Measurements from ENCODE around the gene MED13L.

Gene MED13L

DNA sequence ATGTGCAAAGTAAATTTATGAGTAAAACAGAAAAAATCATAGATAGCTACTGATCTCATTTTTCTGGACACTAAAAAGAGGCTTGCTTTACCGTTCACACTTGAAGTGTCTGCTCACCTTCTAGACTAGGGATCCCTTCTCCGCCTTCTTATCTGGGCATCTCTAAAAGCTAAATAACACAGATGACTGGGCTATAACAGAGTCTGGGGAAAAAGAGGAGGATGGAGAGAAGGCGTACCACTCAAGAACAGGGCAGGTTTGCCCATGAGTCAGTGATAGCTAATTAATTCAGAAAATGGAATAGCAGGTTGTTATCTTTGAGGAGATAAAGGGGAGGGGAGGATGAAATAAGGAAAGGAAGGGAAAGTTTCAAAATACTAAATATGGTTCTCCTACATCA is 185.3 kb downstream of the MED13L start:
- DNase-seq (ENCODE audit: low read depth in 2 of 2) = no peak

DNA sequence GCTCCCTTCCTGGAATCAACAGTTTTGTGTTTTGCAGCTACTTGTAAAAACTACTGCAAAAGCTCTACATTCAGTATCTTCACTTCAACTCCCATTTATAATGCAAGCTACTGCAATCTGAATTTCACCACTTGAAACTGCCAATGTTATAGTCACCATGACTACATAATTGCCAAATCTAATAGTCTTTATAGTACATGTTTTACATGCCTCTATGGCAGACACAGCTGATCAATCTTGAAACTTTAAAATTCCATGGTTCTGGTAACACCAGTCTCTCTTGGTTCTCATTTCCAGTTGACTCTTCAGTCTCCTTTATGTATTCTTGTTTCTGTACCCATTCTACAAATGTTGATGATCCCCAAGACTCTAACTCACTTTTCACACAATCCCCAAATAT is 185.9 kb downstream of the MED13L start:
- no peak for DNase-seq (ENCODE audit: low read depth in 2 of 2)

DNA sequence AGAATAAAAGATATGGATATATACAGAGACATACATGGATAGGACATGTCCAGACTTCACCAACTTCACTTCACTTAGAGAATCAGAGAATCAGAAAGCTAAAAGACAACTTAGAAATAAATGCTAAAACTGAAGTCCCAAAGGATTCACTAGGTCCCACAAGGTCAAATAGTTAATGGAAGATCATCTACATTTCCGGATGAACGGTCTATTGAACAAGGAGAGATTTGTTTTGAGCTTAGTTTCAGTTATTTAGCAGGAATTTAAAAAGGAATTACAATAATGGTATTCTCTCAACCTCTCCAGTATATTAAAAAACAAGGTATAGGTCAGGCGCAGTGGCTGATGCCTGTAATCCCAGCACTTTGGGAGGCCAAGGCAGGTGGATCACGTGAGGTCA is 187.0 kb downstream of the MED13L start:
- DNase-seq (ENCODE audit: low read depth in 2 of 2) = no peak

DNA sequence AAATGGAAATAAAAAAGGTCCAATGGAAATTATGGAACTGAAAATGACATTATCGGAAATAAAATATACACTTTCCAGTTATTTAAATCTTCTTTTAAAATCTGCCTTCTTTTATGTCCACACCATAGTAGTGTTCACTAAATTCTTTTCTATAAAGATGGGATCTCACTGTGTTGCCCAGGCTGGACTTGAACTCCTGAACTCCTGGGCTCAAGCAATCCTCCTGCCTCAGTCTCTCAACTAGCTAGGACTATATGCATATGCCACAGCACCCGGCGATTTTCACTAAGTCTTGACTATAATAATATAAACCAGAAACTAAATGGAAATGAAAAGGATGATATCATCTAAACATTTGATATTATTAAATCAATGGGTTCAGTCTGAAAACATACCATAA is 188.4 kb downstream of the MED13L start:
- no peak for DNase-seq (ENCODE audit: low read depth in 2 of 2)

DNA sequence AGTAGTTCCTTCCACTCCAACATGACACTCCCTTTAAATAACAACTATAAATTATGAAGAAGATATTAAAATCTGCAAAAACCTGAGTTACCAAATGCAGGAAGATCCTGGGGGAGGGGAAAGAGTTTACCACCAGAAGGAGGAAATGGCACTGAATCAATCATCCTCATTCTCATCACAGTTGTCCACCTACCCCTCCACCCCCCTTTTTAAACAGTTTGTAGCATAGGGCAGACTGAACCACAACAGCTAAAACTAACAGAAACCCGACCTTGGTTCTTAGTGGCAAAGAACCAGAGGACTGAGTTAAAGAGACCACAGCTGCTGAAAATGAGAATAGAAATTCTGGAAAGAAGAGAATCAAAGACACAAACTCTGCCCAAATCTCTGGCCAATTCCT is 189.5 kb downstream of the MED13L start:
- no peak for DNase-seq (ENCODE audit: low read depth in 2 of 2)

DNA sequence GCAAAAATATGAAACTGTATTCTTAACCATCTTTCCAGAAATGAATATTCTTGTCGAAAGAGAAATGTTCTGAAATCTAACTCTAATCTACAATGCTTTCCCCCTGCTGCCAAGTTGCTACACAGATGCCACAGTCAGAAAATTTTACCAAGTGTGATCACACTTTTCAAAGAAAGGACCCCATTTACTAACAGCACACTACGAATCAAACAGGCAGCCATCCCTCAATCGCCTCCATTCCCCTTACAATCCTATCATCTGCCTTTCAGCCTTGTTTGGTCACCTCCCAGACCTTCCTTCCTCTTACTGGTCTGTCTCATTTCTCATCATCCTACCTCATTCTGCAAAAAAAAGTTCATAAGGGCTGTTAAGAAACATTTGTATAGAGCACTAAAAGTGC is 190.1 kb downstream of the MED13L start:
- DNase-seq (ENCODE audit: low read depth in 2 of 2) = no peak

DNA sequence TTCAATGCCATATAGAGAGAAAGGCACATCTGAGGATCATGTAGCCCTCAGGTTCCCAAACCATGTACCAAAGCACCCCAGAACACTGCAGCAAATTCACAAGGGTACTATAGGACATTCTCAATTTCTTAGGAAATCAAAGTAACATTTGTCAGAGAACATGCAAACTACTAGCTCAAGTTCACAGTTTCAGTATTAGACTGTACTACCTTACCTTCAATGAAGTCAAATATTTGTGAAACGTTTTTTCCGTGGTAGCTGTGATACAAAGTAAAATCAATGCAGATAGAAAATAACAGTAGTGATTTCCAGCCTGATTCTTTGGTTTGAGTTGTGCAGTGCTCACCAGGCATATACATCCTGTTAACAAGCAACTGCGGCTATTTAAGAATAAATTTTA is 197.1 kb downstream of the MED13L start:
- DNase-seq (ENCODE audit: low read depth in 2 of 2) = no peak

DNA sequence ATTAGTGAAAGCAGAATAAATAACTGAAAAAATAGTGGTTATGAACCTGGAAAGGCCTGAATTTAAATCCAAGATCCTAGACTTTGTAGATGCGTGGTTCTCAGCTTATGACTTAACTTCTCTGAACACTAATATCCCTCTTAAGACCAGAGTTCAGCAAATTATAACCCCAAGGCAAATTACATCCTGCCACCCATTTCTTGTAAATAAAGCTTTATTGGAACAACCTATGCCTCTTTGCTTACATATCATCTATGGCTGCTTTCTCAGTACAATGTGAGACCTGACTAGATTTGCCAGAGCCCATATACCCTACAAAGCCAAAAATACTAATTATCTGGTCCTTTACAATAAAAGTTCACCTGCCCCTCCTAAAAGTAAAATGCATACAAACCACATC is 199.1 kb downstream of the MED13L start:
- DNase-seq (ENCODE audit: low read depth in 2 of 2) = no peak

DNA sequence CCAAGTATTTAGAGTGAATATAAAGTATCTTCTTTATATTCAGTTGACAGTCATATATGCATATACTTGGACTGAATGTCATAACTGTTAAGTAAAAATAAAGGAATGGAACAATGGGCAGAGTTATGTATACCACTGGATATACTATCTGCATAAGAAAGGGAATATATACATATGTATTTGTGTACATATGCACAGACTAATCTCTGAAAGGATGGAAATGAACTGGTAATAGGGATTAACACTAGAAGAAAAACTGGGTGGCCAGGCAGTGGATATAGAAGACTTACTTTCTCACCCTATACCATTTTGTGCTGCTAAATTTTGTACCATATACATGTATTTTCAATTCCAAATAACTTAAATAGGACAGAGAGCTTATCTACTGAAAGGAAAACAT is 200.1 kb downstream of the MED13L start:
- DNase-seq (ENCODE audit: low read depth in 2 of 2) = no peak

DNA sequence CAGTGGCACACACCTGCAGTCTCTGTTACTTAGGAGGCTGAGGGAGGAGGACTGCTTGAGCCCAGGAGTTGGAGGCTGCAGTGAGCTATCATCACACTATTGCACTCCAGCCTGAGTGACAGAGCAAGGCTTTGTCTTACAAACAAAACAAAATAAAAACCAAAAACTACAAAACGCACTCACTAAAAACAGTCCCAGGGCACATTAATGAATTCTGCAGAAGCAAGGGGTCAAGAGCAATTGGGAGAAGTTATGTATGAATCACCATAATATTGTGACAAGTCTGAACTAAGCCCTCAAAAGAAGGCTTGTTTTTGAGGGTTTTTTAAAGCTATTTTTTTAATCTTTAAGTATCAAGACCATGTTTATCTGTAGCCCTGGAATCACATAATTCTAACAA is 201.1 kb downstream of the MED13L start:
- DNase-seq (ENCODE audit: low read depth in 2 of 2) = no peak

DNA sequence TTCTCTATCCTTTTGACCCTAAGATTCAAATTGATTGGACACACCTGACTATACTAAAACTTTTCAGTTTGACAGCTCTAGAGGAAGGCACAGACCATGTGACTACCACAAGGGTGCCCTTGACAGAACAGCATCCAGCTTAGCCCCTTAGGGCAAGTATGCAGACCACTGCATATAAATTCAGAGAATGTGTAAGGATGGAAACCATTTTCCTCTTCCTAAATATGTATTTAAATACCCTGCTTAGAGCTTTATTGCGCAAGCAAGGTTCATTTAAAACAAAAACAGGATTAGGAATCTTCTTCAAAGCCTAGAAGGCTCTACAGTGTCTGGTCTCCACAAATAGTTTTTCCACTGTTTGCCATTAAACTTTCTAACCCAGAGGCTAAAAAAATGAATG is 202.8 kb downstream of the MED13L start:
- no peak for DNase-seq (ENCODE audit: low read depth in 2 of 2)

DNA sequence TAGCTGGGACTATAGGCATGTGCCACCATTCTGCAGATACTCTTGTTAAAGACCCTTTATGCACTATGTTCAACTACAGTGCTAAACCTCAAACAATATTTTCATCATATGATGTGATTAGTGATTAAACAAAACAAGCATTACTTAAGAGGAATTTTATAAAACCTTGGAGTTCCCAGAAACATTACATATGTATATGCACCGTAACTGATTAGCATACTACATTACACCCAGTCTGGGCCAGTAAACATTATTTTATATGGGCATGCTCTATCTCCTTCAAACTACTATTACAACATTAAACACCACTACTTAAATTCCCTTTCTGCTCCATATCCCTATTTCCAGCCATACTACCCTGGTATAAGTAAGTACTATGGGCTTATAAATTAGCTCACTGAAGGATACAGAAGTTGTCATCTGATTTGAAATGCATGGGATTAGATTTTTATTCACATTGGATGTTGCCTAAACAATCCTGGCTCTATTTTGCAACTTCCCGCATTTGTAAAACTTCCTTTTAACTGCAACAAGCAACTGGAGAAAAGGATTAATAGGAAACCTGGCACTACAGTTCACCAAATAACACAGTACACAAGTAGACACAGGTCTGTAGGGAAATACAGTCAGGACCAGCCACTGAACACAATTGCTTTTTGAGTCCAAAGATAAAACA is 205.8 kb downstream of the MED13L start:
- DNase-seq (ENCODE audit: low read depth in 2 of 2) = no peak

DNA sequence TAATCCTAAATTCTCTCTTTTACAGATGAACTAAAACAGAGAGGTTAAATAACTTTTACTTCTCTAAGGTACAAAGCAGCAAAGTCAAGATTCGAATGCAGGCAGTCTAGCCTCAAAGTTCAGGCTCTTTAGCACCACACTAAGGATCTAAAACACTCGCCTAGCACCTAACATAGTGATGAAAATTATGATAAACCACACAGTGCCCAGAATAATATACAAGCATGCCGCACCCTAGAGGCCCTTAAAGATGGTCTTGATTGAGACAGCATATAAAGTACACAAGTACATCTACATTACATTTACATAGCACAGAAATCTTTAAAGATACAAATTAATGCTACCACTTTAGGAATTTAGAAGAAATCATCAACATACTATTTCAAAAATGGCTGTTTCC is 207.0 kb downstream of the MED13L start:
- DNase-seq (ENCODE audit: low read depth in 2 of 2) = no peak

DNA sequence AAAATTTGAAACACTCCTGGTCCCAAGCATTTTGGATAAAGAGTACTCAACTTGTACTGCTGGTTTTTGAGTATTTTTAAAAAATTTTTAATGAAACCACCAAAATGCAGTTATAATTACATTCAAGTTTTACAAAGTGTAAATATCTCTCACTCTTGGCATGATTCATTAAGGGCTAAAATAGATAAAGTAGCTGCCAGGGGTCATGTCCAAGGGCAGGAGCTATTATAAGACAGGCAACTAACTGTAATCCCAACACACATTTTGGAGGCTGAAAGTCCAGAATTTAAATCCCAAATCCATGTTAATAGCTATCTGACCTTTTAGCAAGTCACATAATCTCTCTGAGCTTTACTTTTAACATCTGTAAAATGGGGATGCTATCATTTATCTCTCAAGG is 207.6 kb downstream of the MED13L start:
- no peak for DNase-seq (ENCODE audit: low read depth in 2 of 2)

DNA sequence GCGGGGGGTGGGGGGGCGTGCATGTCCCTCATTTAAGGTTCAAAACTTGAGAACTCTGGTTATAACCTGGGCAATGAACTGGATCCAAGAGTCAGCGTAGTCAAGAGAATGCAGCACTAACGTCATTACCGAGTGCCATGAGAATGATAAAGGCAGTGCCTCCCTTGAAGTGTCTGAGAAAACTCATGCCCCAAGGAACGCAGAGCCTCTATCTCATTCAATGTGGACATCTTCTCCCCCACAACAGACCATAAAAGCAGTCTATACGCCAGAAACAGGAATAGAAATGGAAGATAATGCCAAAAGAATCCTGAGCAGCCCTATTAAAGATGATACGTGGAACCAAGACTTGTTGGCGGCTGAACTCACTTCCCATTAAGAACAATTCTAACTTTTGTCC is 208.6 kb downstream of the MED13L start:
- no peak for DNase-seq (ENCODE audit: low read depth in 2 of 2)

DNA sequence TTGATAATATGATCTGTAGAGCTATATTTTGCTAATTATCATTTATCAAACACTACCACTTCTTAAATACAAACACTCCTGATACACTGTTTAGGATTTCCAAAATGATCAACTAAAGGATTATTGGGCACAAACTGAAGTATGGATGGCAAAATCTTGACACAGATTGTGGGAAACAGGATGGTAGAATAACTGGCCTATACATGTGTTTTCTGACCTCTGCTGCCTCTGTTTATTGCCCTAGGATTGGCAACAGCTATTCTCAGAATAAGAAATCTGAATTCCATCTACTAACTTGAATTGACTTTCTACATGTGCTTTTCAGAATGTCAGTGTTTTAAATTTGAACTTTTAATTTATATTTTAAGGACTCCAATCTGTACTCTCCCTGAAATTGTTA is 209.1 kb downstream of the MED13L start:
- no peak for DNase-seq (ENCODE audit: low read depth in 2 of 2)

DNA sequence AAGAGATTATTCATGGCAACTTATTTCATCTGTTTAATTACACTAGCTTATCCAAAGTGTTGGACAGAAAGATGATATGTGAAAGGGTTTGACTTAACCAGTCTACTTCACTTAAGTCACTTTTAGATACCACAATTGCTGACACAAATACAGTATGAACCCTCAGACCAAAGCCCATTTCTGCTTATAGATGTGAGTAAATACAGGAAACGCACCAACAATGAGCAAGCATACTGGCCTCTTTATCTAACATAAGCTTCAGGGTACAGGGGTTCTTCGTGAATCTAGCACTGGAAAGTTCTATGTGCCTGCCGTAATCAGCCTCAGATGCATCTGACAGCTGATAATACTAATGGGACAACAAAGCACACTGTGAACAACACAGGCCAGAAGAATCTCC is 209.6 kb downstream of the MED13L start:
- no peak for DNase-seq (ENCODE audit: low read depth in 2 of 2)

DNA sequence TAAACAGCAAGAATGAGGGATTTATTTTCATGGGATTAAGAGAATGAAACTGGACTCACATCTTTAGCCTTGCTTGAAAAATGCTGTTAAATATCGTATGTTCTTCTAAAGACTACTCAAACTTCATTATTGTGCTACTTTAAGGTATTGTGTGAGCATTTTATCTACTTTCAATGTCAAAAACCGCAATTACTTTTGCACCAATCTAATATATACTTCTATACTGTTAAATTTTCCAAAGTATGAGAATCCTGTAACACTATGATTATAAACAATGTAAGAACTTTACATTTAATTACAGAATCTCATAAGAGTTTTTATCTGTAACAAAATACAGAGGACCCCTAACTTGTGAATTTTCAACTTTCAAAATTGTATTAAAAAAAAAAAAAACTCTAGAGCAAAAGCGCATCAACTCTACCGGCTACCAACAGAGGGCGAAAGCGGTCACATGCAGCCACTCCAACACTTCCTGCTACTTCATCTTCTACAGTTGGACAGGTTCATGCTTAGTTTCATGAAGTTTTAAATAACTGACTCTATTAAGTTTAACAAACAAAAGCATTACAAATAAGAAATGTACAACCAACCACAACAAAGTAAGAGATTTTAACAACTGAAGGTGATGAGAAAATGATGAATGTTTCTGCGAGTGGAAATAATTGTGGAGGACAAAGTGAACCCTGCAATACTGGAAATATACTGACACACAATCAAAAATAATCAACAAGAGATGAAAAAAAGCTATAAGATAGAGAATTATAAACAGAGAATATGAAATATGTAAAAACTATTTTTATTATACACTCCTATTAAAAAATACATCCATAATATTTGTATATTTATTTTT is 210.9 kb downstream of the MED13L start:
- DNase-seq (ENCODE audit: low read depth in 2 of 2) = peak; percentile 12 to 18

DNA sequence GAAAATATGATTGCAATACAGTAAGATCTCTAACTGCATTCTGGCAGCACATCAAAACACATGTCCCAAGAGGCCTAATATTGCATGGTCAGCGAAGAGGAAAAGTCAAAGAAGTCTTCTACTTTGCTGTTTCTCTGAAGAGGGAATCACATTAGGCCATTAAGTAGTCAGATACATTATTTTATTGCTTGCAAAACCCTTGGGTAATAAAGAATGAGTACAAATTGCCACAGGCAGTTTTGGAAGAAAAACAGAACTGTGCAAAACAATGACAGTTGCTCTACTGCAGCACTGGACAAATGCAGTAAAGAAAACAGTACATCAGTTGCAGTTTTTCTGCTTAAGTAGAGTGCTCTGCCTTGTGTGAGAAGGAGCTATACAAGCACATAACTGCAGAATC is 211.9 kb downstream of the MED13L start:
- no peak for DNase-seq (ENCODE audit: low read depth in 2 of 2)

DNA sequence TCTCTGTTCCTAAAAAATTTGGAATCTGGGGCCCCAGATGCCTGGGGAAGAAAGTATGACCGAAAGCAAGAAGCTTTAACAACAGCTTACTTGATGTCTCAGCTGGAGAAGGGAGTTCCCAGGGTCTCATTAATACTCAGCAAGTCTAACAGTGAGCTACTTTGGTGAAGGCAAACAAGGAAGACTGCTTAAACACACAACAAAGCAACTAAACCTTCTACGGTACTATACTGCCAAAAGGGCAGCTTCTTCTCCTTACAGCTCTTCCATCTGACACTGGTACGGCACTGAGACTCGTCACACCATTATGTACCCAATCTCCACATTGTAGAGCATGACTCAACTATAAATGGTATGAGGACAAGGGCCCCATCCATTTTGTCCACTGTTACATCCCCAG is 213.0 kb downstream of the MED13L start:
- no peak for DNase-seq (ENCODE audit: low read depth in 2 of 2)

DNA sequence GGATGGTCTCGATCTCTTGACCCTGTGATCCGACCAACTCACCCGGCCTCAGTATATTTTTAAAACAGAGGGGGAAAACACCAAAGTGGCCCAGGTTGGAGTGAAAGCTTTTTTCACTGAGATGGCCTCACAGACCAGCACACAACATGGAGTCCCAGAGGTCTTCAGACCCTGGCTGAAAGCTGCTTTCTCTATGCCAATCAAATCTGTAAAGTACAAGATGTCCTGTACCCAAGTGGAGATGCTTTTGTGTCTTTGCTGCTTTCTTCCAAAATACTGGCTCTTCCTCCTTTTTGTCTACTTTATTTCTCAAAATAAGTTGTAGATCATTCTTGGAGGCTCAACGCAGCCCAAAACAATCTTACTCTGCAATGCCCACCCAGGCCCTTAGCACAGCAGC is 214.8 kb downstream of the MED13L start:
- DNase-seq (ENCODE audit: low read depth in 2 of 2) = no peak

DNA sequence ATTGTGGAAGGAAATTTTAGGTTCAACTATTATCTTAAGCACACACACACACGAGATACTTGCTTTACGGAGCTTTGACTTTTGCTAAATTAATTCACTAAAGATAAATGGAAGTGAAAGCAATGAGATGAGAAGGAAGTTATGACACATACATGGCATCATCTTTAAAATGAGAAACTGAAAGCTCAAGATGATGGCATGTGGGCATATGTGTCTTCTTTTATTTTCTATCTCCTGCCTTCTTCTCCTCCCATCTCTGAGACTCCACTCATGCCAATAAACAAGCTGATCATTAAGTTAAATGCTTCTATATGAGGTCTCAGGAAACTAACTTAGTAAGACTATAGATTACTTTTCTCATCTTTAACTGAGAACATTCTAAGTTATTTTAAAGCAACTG is 216.7 kb downstream of the MED13L start:
- DNase-seq (ENCODE audit: low read depth in 2 of 2) = no peak

DNA sequence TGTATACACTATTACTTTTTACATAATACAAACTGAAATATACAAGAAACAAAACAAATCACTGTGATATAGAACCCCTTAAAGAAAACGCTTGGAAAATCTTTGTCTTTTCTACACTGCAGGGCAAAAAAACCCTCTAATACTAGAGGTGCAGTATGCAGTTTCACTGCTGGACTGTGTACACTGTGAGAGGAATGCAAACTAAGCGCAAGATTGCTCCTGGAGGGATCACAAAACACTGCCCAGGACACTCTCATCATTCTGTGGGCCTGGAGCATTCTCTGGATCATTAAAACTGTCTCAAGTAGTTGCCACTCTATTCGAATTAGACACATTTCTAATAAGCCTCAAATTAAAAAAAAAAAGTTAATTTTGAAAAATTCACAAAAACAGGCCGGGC is 217.6 kb downstream of the MED13L start:
- DNase-seq (ENCODE audit: low read depth in 2 of 2) = no peak

DNA sequence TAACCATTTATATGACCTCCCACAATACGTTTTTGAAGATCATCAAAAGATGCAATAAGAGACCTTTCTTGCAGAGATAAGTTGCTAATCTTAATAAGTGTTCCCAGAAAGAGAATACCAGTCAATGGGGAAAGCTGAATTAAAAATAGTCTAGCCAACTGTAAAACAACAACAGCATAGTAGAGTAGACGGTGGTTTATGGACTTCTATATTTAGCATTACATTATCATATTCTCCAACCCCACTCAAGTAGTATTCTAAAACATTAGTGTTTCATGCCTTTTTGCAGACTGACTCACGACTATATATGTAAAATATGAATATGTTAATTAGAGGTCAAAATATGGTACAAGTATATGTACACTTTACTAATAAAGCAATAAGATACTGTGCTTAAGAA is 218.9 kb downstream of the MED13L start:
- DNase-seq (ENCODE audit: low read depth in 2 of 2) = no peak

All from stimulated activated CD4-positive, alpha-beta T cell treated with anti-CD3 and anti-CD28 coated beads, Interleukin-1b, Interleukin-23, amount 100 ng/mL, for 1 hour (primary cell).